Neural progenitor cell (in vitro differentiated cells): ENCODE measurements around the gene TMEM39A. TPM values are rescaled to one million over a fixed set of nuclear protein-coding genes. Genes with fewer than 3 reads are reported as not detected.

Experiments used
- DNase-seq: peaks from one replicate; pipeline ENCODE4 v3.0.0-alpha.2; 2016; ENCODE audit warnings: low spot score
- H2AFZ ChIP-seq: fragments of 200-600 bp; sonication (generic); replicated peaks from 2 replicates; pipeline ENCODE4 v1.6.1; 2016; ENCODE audit warnings: antibody characterized with exemption
- H3F3A ChIP-seq: fragments of 200-600 bp; sonication (generic); 2 replicates; pipeline ENCODE4 v1.6.1; 2016; ENCODE audit warnings: antibody characterized with exemption, low read depth
- H3K27ac ChIP-seq: fragments of 200-600 bp; sonication (generic); 2 replicates; pipeline ENCODE4 v1.5.1; 2016; ENCODE audit warnings: mild to moderate bottlenecking
- H3K27me3 ChIP-seq: fragments of 200-600 bp; sonication (generic); 2 replicates; pipeline ENCODE4 v1.6.1; 2016; ENCODE audit warnings: mild to moderate bottlenecking, moderate library complexity
- H3K36me3 ChIP-seq: fragments of 200-600 bp; sonication (generic); 2 replicates; pipeline ENCODE4 v1.5.1; 2016
- H3K4me1 ChIP-seq: fragments of 200-600 bp; sonication (generic); 2 replicates; pipeline ENCODE4 v1.6.1; 2016; ENCODE audit warnings: mixed run types
- H3K4me2 ChIP-seq: fragments of 200-600 bp; sonication (generic); 2 replicates; pipeline ENCODE4 v1.6.1; 2016
- H3K4me3 ChIP-seq: fragments of 200-600 bp; sonication (generic); 2 replicates; pipeline ENCODE4 v1.5.1; 2016
- H3K79me2 ChIP-seq: fragments of 200-600 bp; sonication (generic); 2 replicates; pipeline ENCODE4 v1.6.1; 2016; ENCODE audit warnings: low read depth
- H3K9ac ChIP-seq: fragments of 200-600 bp; sonication (generic); 2 replicates; pipeline ENCODE4 v1.6.1; 2016
- H3K9me3 ChIP-seq: fragments of 200-600 bp; sonication (generic); 2 replicates; pipeline ENCODE4 v1.5.1; 2016; ENCODE audit warnings: low read depth
- H4K20me1 ChIP-seq: fragments of 200-600 bp; sonication (generic); 2 replicates; pipeline ENCODE4 v1.6.1; 2016; ENCODE audit warnings: low read depth
- H3K27ac Mint-ChIP-seq: 3 replicates; pipeline ENCODE4 v1.8.0; 2021; ENCODE audit warnings: mixed read lengths
- H3K27me3 Mint-ChIP-seq: 2 replicates; pipeline ENCODE4 v1.8.0; 2022; ENCODE audit warnings: low read depth, mild to moderate bottlenecking, inconsistent platforms, moderate library complexity, mixed read lengths; ENCODE audit not compliant: insufficient read depth
- H3K36me3 Mint-ChIP-seq: 3 replicates; pipeline ENCODE4 v1.8.0; 2021; ENCODE audit warnings: mixed read lengths
- H3K4me1 Mint-ChIP-seq: 3 replicates; pipeline ENCODE4 v1.8.0; 2021; ENCODE audit warnings: mixed read lengths
- H3K4me3 Mint-ChIP-seq: 3 replicates; pipeline ENCODE4 v1.8.0; 2021; ENCODE audit warnings: mild to moderate bottlenecking, moderate library complexity, mixed read lengths
- H3K9me3 Mint-ChIP-seq: 3 replicates; pipeline ENCODE4 v1.8.0; 2020; ENCODE audit warnings: mixed read lengths
- EZH2 ChIP-seq: fragments of 200-600 bp; sonication (generic); IDR thresholded peaks from 2 replicates; pipeline ENCODE4 v1.6.1; 2017; ENCODE audit warnings: antibody characterized with exemption, mild to moderate bottlenecking, moderate library complexity
- EZH2phosphoT487 ChIP-seq: fragments of 200-600 bp; sonication (generic); IDR thresholded peaks from 2 replicates; pipeline ENCODE4 v1.6.1; 2017; ENCODE audit warnings: antibody characterized with exemption
- total RNA-seq: library from RNA; depleted of rRNA; stranded (reverse); fragments of >200 nt; gene quantifications from 2 replicates; pipeline ENCODE4 v1.2.3, GENCODE V29; 2015; ENCODE audit warnings: low replicate concordance
- TF ChIP-seq, protein P1 (sequence below): fragments of 200-600 bp; sonication (generic); IDR thresholded peaks from 2 replicates; pipeline ENCODE4 v1.5.1; 2017; ENCODE audit warnings: antibody characterized with exemption, mild to moderate bottlenecking

The TMEM39A gene
- total RNA-seq, 1 donor from 2014 or later, result 41.2 TPM

DNA sequence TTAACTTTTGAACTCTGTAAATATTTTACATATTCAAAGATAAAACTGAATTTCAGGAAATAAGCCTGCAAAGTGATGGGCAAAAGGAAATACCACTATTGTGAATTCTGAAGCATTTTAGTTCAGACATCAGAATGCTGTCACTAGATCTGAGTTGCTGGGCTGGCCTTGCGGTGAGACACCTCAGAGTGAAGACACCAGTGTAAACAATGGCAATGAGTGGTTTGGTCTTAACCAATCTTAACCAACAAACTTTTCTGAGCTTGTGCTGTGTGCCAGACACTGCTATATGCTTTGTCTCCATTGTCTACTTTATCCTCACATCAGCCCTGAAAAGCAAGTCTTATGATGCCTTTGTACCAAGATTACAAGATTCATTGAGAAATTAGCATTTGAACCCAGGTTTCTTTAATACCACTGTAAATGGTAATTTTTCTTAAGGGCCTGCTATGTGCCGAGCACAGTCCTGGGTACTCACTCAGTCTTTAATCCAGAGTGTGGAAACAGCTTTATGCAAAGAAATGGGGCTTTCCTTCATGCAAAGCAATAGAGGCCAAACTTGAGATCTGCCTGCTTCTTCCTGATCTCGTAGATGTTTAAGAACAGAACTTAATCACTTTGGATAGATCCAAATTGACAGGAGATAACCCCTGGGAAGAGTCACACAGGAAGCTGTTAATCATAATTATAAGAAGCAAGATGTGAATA lies 55.0 kb downstream of the TMEM39A start:
- no peak overlapping the region for H3K27ac Mint-ChIP-seq
- no peak for TF ChIP-seq EZH2phosphoT487
- TF ChIP-seq EZH2, result no peak
- TF ChIP-seq, protein P1, sequence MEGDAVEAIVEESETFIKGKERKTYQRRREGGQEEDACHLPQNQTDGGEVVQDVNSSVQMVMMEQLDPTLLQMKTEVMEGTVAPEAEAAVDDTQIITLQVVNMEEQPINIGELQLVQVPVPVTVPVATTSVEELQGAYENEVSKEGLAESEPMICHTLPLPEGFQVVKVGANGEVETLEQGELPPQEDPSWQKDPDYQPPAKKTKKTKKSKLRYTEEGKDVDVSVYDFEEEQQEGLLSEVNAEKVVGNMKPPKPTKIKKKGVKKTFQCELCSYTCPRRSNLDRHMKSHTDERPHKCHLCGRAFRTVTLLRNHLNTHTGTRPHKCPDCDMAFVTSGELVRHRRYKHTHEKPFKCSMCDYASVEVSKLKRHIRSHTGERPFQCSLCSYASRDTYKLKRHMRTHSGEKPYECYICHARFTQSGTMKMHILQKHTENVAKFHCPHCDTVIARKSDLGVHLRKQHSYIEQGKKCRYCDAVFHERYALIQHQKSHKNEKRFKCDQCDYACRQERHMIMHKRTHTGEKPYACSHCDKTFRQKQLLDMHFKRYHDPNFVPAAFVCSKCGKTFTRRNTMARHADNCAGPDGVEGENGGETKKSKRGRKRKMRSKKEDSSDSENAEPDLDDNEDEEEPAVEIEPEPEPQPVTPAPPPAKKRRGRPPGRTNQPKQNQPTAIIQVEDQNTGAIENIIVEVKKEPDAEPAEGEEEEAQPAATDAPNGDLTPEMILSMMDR, result no peak
- peaks cover 5% of the 10 kb centered on the region for H3K36me3 Mint-ChIP-seq
- no peak overlapping the region for H2AFZ ChIP-seq
- no peaks in the 10 kb centered on the region for H3K79me2 ChIP-seq
- no peak for DNase-seq
- no peak overlapping the region for H3K27ac ChIP-seq
- no peak overlapping the region for H3K9ac ChIP-seq
- H3K4me3 Mint-ChIP-seq, result no peak overlapping the region
- H3K4me3 ChIP-seq, result no peak overlapping the region
- no peaks in the 10 kb centered on the region for H3K9me3 ChIP-seq
- peaks cover 11% of the 10 kb centered on the region for H3K4me1 Mint-ChIP-seq
- H4K20me1 ChIP-seq, result no peaks in the 10 kb centered on the region
- H3K9me3 Mint-ChIP-seq, result no peaks in the 10 kb centered on the region
- H3K4me2 ChIP-seq, result no peak overlapping the region
- H3F3A ChIP-seq, result no peaks in the 10 kb centered on the region
- peaks cover 10% of the 10 kb centered on the region for H3K4me1 ChIP-seq
- no peaks in the 10 kb centered on the region for H3K27me3 ChIP-seq
- no peaks in the 10 kb centered on the region for H3K36me3 ChIP-seq
- peaks cover 4% of the 10 kb centered on the region for H3K27me3 Mint-ChIP-seq

DNA sequence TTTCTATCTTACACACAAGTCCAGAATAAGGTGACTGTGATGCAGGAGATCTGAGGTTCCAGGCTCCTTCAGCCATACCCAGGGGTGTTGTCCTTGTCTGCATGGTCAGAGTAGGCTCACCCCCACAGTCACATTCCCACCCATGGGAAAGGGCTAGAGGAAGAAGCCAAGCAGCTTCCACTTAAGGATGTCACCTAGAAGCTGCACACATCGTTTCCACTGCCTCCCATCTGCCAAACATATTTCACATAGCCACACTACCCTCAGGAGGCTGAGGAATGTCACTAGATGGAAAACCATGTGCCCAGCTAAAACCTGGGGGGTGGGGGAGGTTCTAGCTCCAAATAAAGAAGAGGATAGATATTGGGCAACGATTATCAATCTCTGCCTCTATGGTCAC lies 58.1 kb downstream of the TMEM39A start:
- Histone ChIP-seq H3K4me1 (peaks cover 19% of the 10 kb centered on the region), H2AFZ (no peak overlapping the region), H3K4me3 (no peak overlapping the region), H3K79me2 (no peaks in the 10 kb centered on the region), H3K4me2 (no peak overlapping the region), H3K9me3 (no peaks in the 10 kb centered on the region), H4K20me1 (no peaks in the 10 kb centered on the region), H3K9ac (no peak overlapping the region), H3K27me3 (no peaks in the 10 kb centered on the region), H3F3A (no peaks in the 10 kb centered on the region), H3K36me3 (no peaks in the 10 kb centered on the region), H3K27ac (no peak overlapping the region)
- Mint-ChIP-seq H3K4me1 (peaks cover 26% of the 10 kb centered on the region), H3K27ac (no peak overlapping the region), H3K27me3 (peaks cover 4% of the 10 kb centered on the region), H3K36me3 (peaks cover 4% of the 10 kb centered on the region), H3K4me3 (no peak overlapping the region), H3K9me3 (no peaks in the 10 kb centered on the region)
- TF ChIP-seq EZH2phosphoT487 (no peak), EZH2 (no peak)
- TF ChIP-seq, protein P1, result no peak
- DNase-seq, result no peak

DNA sequence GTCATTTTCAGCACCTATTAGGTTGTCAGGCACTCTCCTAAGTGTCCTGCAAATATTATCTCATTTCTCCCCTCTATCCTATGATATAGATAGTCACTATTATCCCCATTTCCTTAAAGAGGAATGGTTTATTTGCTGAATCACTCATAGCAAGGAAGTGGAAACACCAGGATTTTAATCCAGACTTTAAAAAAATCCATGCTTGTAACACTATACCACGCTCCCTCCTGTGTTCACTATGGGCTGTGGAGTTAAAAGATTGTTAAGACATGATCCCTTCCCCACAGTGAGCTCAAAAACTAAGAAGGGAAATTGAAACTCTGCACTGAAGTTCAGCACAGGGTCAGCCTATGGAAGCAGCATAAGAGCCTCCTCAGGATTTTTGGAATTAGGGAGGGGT lies 60.2 kb downstream of the TMEM39A start:
- peaks cover 19% of the 10 kb centered on the region for H3K4me1 ChIP-seq
- Mint-ChIP-seq H3K4me3 (no peak overlapping the region), H3K4me1 (peaks cover 26% of the 10 kb centered on the region), H3K27me3 (peaks cover 4% of the 10 kb centered on the region), H3K9me3 (no peaks in the 10 kb centered on the region), H3K27ac (no peak overlapping the region), H3K36me3 (peaks cover 4% of the 10 kb centered on the region)
- H4K20me1 ChIP-seq, result no peaks in the 10 kb centered on the region
- H3K27ac ChIP-seq, result no peak overlapping the region
- H3K36me3 ChIP-seq, result no peaks in the 10 kb centered on the region
- no peak overlapping the region for H3K4me3 ChIP-seq
- DNase-seq, result no peak
- H3F3A ChIP-seq, result no peaks in the 10 kb centered on the region
- no peaks in the 10 kb centered on the region for H3K79me2 ChIP-seq
- TF ChIP-seq, protein P1, result no peak
- TF ChIP-seq EZH2phosphoT487, result no peak
- TF ChIP-seq EZH2, result no peak
- H2AFZ ChIP-seq, result no peak overlapping the region
- H3K4me2 ChIP-seq, result no peak overlapping the region
- no peaks in the 10 kb centered on the region for H3K27me3 ChIP-seq
- H3K9me3 ChIP-seq, result no peaks in the 10 kb centered on the region
- no peak overlapping the region for H3K9ac ChIP-seq
